NCI-H1694 treated with DMSO at 0.1 percent for 48 hours (cell line): ENCODE results near the gene METTL25B.
"Not testable (repeated sequence)": the region's sequence is repeated elsewhere in the genome, so short reads cannot be mapped to it uniquely, and the experiment has no call there.

Experiments used
- DNase-seq: peaks from one replicate; lab custom pipeline; 2025; lab: John Stamatoyannopoulos, UW

Gene METTL25B

GRCh38 chr1:156748670-156749418 lies 20.6 kb downstream of the METTL25B start:
- no peak for DNase-seq

GRCh38 chr1:156749419-156750118 lies 21.3 kb downstream of the METTL25B start:
- no peak for DNase-seq

GRCh38 chr1:156750191-156750672 lies 22.0 kb downstream of the METTL25B start:
- DNase-seq = no peak

GRCh38 chr1:156750711-156751450 lies 22.6 kb downstream of the METTL25B start:
- DNase-seq = no peak

- DNase-seq = no peak
Measured at GRCh38 chr1:156751451-156751756, 23.1 kb downstream of the METTL25B start, which contains the start of gene HDGF. Gene HDGF (minus strand): TSS chr1:156751675. CDS start chr1:156751429, 246 bp downstream.

GRCh38 chr1:156751757-156752481 lies 23.6 kb downstream of the METTL25B start:
- DNase-seq = peak; percentile 96

GRCh38 chr1:156752843-156753482 lies 24.7 kb downstream of the METTL25B start:
- no peak for DNase-seq

GRCh38 chr1:156754219-156754618 lies 25.9 kb downstream of the METTL25B start:
- no peak for DNase-seq

- no peak for DNase-seq
Measured at GRCh38 chr1:156755527-156755950, 27.3 kb downstream of the METTL25B start.

- DNase-seq = no peak
Measured at GRCh38 chr1:156756355-156756754, 28.1 kb downstream of the METTL25B start.

- DNase-seq = not testable (repeated sequence)
Measured at GRCh38 chr1:156757572-156758253, 29.4 kb downstream of the METTL25B start.

- DNase-seq = no peak
Measured at GRCh38 chr1:156760092-156760795, 32.0 kb downstream of the METTL25B start.

GRCh38 chr1:156760796-156761104 lies 32.5 kb downstream of the METTL25B start:
- DNase-seq = no peak

- not testable (repeated sequence) for DNase-seq
Measured at GRCh38 chr1:156765136-156765535, 36.9 kb downstream of the METTL25B start.

- no peak for DNase-seq
Measured at GRCh38 chr1:156765666-156766065, 37.4 kb downstream of the METTL25B start.

GRCh38 chr1:156766298-156767100 lies 38.2 kb downstream of the METTL25B start:
- DNase-seq = no peak

- peak; percentile 100 for DNase-seq
Measured at GRCh38 chr1:156767101-156767878, 39.0 kb downstream of the METTL25B start, which contains the start of gene PRCC. Gene PRCC (plus strand): TSS chr1:156767535. CDS start chr1:156767772, 237 bp downstream.

- no peak for DNase-seq
Measured at GRCh38 chr1:156767879-156768604, 39.8 kb downstream of the METTL25B start.
